GM18508 (cell line): Measurements from ENCODE around the gene ZFP91.

Source experiments
- ATAC-seq: cut with Tn5 transposase; IDR thresholded peaks from one replicate; pipeline ENCODE4 v1.9.1; 2021; ENCODE audit warnings: moderate number of reproducible peaks; ENCODE audit not compliant: insufficient read depth, unreplicated experiment

ZFP91 gene

GRCh38 chr11:58656348-58656747 is 77.5 kb downstream of the ZFP91 start:
- no peak for ATAC-seq

GRCh38 chr11:58658623-58659022 is 79.8 kb downstream of the ZFP91 start:
- ATAC-seq, result no peak

GRCh38 chr11:58659404-58659803 is 80.5 kb downstream of the ZFP91 start:
- no peak for ATAC-seq

- no peak for ATAC-seq
Measured at GRCh38 chr11:58659910-58660570, 81.2 kb downstream of the ZFP91 start.
